IPS-NIHi7 (cell line): ENCODE results near the gene MYBPHL.

Source experiments
- DNase-seq: peaks from one replicate; pipeline ENCODE4 v3.0.0; 2012; ENCODE audit warnings: mixed read lengths; ENCODE audit errors: extremely low spot score

MYBPHL gene

DNA sequence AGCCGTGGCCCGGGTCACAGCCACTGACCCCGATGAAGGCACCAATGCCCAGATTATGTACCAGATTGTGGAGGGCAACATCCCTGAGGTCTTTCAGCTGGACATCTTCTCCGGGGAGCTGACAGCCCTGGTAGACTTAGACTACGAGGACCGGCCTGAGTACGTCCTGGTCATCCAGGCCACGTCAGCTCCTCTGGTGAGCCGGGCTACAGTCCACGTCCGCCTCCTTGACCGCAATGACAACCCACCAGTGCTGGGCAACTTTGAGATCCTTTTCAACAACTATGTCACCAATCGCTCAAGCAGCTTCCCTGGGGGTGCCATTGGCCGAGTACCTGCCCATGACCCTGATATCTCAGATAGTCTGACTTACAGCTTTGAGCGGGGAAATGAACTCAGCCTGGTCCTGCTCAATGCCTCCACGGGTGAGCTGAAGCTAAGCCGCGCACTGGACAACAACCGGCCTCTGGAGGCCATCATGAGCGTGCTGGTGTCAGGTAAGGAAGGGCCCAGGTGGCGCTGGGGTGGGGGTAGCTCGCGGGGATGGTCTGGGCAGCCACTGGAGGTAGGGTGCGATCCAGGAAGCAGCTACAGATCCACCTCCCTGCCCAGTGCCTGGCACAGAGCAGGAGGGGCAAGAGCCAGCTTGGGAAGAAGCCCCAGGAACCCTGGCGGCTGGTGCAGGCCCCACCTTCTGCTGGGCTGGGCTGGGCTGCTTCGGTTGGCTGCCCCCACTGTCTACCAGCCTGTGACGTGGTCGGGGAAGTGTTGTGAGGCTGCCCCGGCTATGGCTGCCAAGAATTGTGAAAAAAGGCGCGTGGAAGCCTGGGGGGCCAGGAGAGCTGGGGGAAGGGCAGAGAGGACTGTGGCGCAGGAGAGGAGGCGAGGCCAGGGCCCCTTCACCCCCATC is 53.7 kb downstream of the MYBPHL start:
- no peak for DNase-seq

GRCh38 chr1:109252167-109252892 is 54.5 kb downstream of the MYBPHL start:
- no peak for DNase-seq

DNA sequence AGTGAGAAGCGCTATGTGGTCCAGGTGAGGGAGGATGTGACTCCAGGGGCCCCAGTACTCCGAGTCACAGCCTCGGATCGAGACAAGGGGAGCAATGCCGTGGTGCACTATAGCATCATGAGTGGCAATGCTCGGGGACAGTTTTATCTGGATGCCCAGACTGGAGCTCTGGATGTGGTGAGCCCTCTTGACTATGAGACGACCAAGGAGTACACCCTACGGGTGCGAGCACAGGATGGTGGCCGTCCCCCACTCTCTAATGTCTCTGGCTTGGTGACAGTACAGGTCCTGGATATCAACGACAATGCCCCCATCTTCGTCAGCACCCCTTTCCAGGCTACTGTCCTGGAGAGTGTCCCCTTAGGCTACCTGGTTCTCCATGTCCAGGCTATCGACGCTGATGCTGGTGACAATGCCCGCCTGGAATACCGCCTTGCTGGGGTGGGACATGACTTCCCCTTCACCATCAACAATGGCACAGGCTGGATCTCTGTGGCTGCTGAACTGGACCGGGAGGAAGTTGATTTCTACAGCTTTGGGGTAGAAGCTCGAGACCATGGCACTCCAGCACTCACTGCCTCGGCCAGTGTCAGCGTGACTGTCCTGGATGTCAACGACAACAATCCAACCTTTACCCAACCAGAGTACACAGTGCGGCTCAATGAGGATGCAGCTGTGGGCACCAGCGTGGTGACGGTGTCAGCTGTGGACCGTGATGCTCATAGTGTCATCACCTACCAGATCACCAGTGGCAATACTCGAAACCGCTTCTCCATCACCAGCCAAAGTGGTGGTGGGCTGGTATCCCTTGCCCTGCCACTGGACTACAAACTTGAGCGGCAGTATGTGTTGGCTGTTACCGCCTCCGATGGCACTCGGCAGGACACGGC is 55.3 kb downstream of the MYBPHL start:
- no peak for DNase-seq

DNA sequence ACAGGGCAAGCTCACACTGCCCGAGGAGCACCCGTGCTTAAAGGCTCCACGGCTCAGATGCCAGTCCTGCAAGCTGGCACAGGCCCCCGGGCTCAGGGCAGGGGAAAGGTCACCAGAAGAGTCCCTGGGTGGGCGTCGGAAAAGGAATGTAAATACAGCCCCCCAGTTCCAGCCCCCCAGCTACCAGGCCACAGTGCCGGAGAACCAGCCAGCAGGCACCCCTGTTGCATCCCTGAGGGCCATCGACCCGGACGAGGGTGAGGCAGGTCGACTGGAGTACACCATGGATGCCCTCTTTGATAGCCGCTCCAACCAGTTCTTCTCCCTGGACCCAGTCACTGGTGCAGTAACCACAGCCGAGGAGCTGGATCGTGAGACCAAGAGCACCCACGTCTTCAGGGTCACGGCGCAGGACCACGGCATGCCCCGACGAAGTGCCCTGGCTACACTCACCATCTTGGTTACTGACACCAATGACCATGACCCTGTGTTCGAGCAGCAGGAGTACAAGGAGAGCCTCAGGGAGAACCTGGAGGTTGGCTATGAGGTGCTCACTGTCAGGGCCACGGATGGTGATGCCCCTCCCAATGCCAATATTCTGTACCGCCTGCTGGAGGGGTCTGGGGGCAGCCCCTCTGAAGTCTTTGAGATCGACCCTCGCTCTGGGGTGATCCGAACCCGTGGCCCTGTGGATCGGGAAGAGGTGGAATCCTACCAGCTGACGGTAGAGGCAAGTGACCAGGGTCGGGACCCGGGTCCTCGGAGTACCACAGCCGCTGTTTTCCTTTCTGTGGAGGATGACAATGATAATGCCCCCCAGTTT is 56.1 kb downstream of the MYBPHL start:
- no peak for DNase-seq

DNA sequence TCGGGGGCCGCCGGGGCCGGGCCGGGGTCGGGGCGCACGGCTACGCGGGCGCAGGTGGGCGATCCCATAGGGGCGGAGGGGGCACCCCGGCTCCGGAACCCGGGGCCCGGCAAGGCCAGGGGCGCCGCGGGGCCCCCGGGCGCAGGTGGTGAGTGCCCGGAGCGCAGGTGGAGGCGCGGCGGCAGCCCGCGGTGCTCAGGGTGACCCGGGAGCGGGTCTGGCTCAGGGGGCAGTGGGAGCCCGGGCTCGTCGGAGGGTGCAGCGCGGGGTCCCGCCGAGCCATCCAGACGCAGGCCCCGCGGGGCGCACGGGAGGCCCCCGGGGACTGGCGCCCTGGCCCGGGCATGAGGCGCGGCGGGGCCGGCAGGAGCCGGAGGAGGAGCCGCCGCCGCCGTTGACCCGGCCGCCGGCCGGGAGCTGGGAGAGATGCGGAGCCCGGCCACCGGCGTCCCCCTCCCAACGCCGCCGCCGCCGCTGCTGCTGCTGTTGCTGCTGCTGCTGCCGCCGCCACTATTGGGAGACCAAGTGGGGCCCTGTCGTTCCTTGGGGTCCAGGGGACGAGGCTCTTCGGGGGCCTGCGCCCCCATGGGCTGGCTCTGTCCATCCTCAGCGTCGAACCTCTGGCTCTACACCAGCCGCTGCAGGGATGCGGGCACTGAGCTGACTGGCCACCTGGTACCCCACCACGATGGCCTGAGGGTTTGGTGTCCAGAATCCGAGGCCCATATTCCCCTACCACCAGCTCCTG is 57.0 kb downstream of the MYBPHL start:
- peak; percentile 56 for DNase-seq

GRCh38 chr1:109248797-109249629 is 57.8 kb downstream of the MYBPHL start, which contains the start of gene CELSR2:
CELSR2 (plus strand) TSS chr1:109249539; CDS start chr1:109250080, 541 bp downstream.
- peak; percentile 92 for DNase-seq

GRCh38 chr1:109248444-109248796 is 58.4 kb downstream of the MYBPHL start:
- no peak for DNase-seq

- no peak for DNase-seq
Measured at GRCh38 chr1:109247401-109248365, 59.1 kb downstream of the MYBPHL start.

DNA sequence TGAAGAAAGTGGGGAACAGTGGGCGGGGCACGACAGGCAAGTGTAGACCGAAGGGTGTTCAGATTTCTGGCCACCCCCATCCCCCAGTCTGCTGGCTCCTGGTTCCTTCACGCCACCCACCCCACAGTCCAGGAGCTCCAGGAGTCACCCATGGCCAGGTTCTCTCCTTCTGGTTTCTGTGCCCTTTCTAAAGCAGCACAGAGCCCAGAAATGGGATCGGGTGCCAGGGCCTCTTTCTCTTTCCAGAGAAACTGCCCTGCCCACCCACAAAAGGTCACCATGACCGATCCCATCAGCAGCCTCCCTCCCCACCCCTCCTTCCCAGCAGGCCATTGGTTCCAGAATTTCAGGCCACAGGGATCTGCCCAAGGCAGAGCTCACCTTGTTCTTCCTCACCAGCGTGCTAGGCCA is 60.7 kb downstream of the MYBPHL start:
- DNase-seq = no peak

- no peak for DNase-seq
Measured at GRCh38 chr1:109243860-109244552, 62.8 kb downstream of the MYBPHL start.

GRCh38 chr1:109243221-109243620 is 63.6 kb downstream of the MYBPHL start:
- no peak for DNase-seq

DNA sequence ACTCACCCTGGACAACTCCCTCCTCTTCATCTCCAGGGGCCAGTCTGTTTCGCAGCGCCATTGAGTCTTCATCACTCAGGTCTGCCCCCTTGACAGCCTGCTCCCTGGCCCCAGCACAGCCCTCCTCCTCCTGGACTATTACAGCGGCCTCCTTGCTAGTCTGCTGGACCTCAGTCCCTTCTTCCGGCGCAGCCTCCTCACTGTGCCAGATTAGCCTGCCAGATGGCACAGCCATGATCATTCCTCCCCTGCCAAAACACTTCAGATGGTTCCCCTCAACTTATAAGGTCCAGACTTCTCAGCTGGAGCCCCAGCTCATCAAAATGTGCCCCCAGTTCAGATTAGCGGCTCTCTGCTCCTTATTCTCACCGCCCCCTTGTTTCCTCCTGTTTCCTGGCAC is 64.4 kb downstream of the MYBPHL start:
- DNase-seq = no peak
